Measurements from ENCODE around the gene FAAH.

DNA sequence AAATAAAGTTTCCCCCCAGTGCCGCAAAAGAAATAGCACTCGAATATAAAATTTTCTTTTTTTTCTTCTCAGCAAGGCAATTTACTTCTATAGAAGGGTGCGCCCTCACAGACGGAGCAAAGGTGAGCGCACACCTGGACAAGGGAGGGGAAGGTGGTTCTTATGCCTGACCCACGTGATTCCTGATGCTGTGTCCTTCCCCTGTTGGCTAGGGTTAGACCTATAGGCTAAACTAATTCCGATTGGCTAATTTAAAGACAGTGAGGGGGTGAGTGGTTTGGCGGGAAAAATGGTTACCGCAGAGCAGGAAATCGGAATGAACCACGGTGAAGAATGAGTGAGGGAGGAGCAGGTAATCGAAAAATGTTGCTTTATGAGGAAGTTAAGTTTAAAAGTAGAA, 607 bp upstream of the FAAH start:
- TF ChIP-seq GATA3 (IDR thresholded peaks at IDR 0.05; ENCODE audit: low read depth, low read length) (no peak), GATA2 (IDR thresholded peaks at IDR 0.05; ENCODE audit: low read depth, low read length) (no peak)

All from SH-SY5Y (cell line).